Activated CD8-positive, alpha-beta T cell treated with anti-CD3 and anti-CD28 coated beads for 36 hours (primary cell): Measurements from ENCODE around the gene ACTN3. TPM values are rescaled to one million over a fixed set of nuclear protein-coding genes. Genes with fewer than 3 reads are reported as not detected.

ENCODE experiments used
- ATAC-seq: fragments of 200-7000 bp; cut with Tn5 transposase; one replicate; pipeline ENCODE4 v1.10.0; 2021; ENCODE audit warnings: mild to moderate bottlenecking, moderate library complexity
- CTCF ChIA-PET: fragments of 350-600 bp; sonication (Branson Sonifier 250); formaldehyde crosslinking; loops from one replicate; lab custom pipeline; 2021; ENCODE audit warnings: antibody characterized with exemption; lab: Charles Lee
- POLR2A ChIA-PET: fragments of 350-600 bp; sonication (Branson Sonifier 250); formaldehyde crosslinking; loops from one replicate; lab custom pipeline; 2021; ENCODE audit warnings: antibody characterized with exemption; lab: Charles Lee
- DNase-seq: peaks from one replicate; pipeline ENCODE4 v3.0.0-alpha.2; 2020
- H3K27ac Mint-ChIP-seq: one replicate; pipeline ENCODE4 v1.8.0; 2021; ENCODE audit warnings: mild to moderate bottlenecking, mixed read lengths
- H3K27me3 Mint-ChIP-seq: one replicate; pipeline ENCODE4 v1.8.0; 2021; ENCODE audit warnings: mixed read lengths
- H3K36me3 Mint-ChIP-seq: one replicate; pipeline ENCODE4 v1.8.0; 2021; ENCODE audit warnings: low read depth, mixed read lengths
- H3K4me1 Mint-ChIP-seq: one replicate; pipeline ENCODE4 v1.8.0; 2021; ENCODE audit warnings: low read depth, mixed read lengths
- H3K4me3 Mint-ChIP-seq: one replicate; pipeline ENCODE4 v1.8.0; 2021; ENCODE audit warnings: mild to moderate bottlenecking, moderate library complexity, mixed read lengths
- H3K9me3 Mint-ChIP-seq: one replicate; pipeline ENCODE4 v1.8.0; 2021; ENCODE audit warnings: mixed read lengths
- CTCF ChIP-seq: fragments of 200-600 bp; IDR thresholded peaks from one replicate; pipeline ENCODE4 v1.8.0; 2022; ENCODE audit warnings: antibody characterized with exemption, mild to moderate bottlenecking
- intact Hi-C: fragments of 100-400 bp; cut with micrococcal nuclease; formaldehyde crosslinking; loops from one replicate; pipeline ENCODE4 v1.10.0; 2022
- total RNA-seq, 2 experiments: library from RNA; stranded (reverse); gene quantifications; one replicate each; pipeline ENCODE4 v1.2.3, GENCODE V29; 2021

ACTN3 gene
- total RNA-seq, 2 experiments from 2014 or later, result 0.14 TPM; not detected in 1

GRCh38 chr11:66566221-66566620, 19.5 kb downstream of the ACTN3 start:
- Mint-ChIP-seq H3K4me1 (peaks cover 2% of the 10 kb centered on the region), H3K36me3 (no peaks in the 10 kb centered on the region), H3K27me3 (no peaks in the 10 kb centered on the region), H3K9me3 (no peaks in the 10 kb centered on the region), H3K27ac (no peak overlapping the region), H3K4me3 (no peak overlapping the region)
- TF ChIP-seq CTCF, result no peak
- ATAC-seq (no peak), DNase-seq (no peak)
- intact Hi-C loops, result no loop called here
- ChIA-PET POLR2A (no interaction called here), CTCF (no interaction called here)

GRCh38 chr11:66567787-66568123, 21.1 kb downstream of the ACTN3 start:
- H3K27me3 Mint-ChIP-seq, result no peaks in the 10 kb centered on the region
- POLR2A ChIA-PET, result interaction anchor here (1.0 to 2.1 kb wide), 4 partner anchors 13 to 88 kb away, joined by 3 to 6 read pairs (median 4); partner anchors contain the start of gene DPP3
- intact Hi-C loops, result no loop called here

GRCh38 chr11:66568124-66568916, 21.6 kb downstream of the ACTN3 start, which contains the start of gene CTSF:
CTSF (minus strand) TSS chr11:66568606; CDS start chr11:66568486, 120 bp downstream.
- Mint-ChIP-seq H3K4me3 (peak within 1 kb of the TSS; percentile 70), H3K27ac (no peak within 1 kb of the TSS), H3K9me3 (no peaks in the 10 kb centered on the region), H3K36me3 (no peaks in the 10 kb centered on the region), H3K4me1 (peaks cover 2% of the 10 kb centered on the region), H3K27me3 (no peaks in the 10 kb centered on the region)
- POLR2A ChIA-PET, result interaction anchor here (0.8 to 2.1 kb wide), 7 partner anchors 14 to 97 kb away, joined by 3 to 6 read pairs (median 3); partner anchors contain the start of gene DPP3
- DNase-seq (peak; percentile 73), ATAC-seq (peak; percentile 92)
- CTCF ChIA-PET, result interaction anchor here (1.0 to 4.8 kb wide), 8 partner anchors 10 to 265 kb away, joined by 3 to 22 read pairs (median 4); partner anchors contain the start of genes CCDC87, CCS and RBM4B
- no peak for TF ChIP-seq CTCF
- intact Hi-C loops, result no loop called here

More at GRCh38 chr11:66567787-66568123, 21.1 kb downstream of the ACTN3 start:
- DNase-seq (no peak), ATAC-seq (no peak)
- Mint-ChIP-seq H3K36me3 (no peaks in the 10 kb centered on the region), H3K4me1 (peaks cover 2% of the 10 kb centered on the region), H3K4me3 (peak overlapping the region; percentile 49), H3K27ac (no peak overlapping the region), H3K9me3 (no peaks in the 10 kb centered on the region)
- TF ChIP-seq CTCF, result no peak
- CTCF ChIA-PET, result interaction anchor here (1.0 to 4.8 kb wide), 6 partner anchors 11 to 265 kb away, joined by 3 to 22 read pairs (median 8); partner anchors contain the start of genes CCDC87, CCS and RBM4B

- TF ChIP-seq CTCF, result no peak
- Mint-ChIP-seq H3K36me3 (no peaks in the 10 kb centered on the region), H3K4me1 (peaks cover 2% of the 10 kb centered on the region), H3K4me3 (no peak overlapping the region), H3K27me3 (no peaks in the 10 kb centered on the region), H3K9me3 (no peaks in the 10 kb centered on the region), H3K27ac (no peak overlapping the region)
- intact Hi-C loops, result no loop called here
- ATAC-seq (no peak), DNase-seq (no peak)
- ChIA-PET CTCF (interaction anchor here (1.4 to 4.8 kb wide), 5 partner anchors 10 to 180 kb away, joined by 3 to 22 read pairs (median 13); partner anchors contain the start of genes CCDC87, CCS and RBM4B), POLR2A (interaction anchor here (0.8 to 2.1 kb wide), 5 partner anchors 23 to 96 kb away, joined by 3 to 6 read pairs (median 3); partner anchors contain the start of gene CCDC87)
Observed at GRCh38 chr11:66569076-66569475, 22.4 kb downstream of the ACTN3 start.
